ENCODE results near the gene LRPPRC.

DNA sequence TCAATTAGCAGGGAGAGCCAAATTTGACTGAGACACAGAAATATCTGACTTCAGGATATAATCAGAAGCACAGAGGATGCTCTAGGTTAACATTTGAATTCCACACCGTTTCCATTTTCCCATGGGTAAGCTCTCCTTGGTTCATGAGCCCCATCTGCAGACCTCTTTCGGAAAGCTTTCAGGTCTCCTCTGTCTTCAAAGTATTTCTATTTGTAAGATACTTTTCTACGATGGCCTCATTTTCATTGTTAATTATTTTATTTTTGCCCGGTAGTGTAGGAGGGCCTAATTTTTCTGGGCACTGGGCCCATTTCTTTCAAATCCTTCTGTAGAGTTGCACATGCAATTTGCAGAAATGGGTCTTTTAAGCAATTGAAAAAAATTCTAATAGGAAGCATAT lies 53.8 kb downstream of the LRPPRC start:
- TF ChIP-seq, protein P1, sequence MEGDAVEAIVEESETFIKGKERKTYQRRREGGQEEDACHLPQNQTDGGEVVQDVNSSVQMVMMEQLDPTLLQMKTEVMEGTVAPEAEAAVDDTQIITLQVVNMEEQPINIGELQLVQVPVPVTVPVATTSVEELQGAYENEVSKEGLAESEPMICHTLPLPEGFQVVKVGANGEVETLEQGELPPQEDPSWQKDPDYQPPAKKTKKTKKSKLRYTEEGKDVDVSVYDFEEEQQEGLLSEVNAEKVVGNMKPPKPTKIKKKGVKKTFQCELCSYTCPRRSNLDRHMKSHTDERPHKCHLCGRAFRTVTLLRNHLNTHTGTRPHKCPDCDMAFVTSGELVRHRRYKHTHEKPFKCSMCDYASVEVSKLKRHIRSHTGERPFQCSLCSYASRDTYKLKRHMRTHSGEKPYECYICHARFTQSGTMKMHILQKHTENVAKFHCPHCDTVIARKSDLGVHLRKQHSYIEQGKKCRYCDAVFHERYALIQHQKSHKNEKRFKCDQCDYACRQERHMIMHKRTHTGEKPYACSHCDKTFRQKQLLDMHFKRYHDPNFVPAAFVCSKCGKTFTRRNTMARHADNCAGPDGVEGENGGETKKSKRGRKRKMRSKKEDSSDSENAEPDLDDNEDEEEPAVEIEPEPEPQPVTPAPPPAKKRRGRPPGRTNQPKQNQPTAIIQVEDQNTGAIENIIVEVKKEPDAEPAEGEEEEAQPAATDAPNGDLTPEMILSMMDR (conservative IDR thresholded peaks at IDR 0.05), result no peak
- no peak for TF ChIP-seq EZH2 (IDR thresholded peaks at IDR 0.05; ENCODE audit: low read depth)

All from PC-9 (cell line).